ENCODE results near the gene NAV2. TPM values are rescaled to one million over a fixed set of nuclear protein-coding genes. Genes with fewer than 3 reads are reported as not detected.
A peak's percentile ranks its signal among the peaks of the same experiment; 100 is the strongest.

The NAV2 gene
- total RNA-seq, 1 donor from 2014 or later: 17.0 TPM

GRCh38 chr11:19813158-19813879 lies 100.7 kb downstream of the NAV2 start:
- no peak for ATAC-seq

GRCh38 chr11:19814421-19814820 lies 101.8 kb downstream of the NAV2 start:
- ATAC-seq: no peak

- ATAC-seq: no peak
Measured at GRCh38 chr11:19816040-19816439, 103.4 kb downstream of the NAV2 start.

DNA sequence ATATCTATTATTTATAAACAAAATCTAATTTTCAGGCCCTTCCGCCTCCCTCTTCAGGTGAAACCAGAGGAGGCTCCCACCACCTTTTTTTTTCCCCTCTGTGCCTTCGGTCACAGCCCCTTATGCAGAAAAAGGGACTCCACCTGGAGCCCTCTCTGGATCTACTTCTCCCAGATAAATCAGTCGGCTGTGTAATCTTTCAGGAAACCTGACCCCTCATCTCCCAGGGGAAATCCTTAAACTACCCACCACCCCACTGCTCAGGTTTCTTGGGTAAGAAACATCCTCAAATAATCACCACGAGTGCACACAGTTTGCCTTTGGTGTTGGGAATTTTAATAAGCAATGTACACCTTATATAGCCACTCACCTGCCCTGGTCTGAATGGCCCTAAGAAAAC lies 104.2 kb downstream of the NAV2 start:
- ATAC-seq: no peak

DNA sequence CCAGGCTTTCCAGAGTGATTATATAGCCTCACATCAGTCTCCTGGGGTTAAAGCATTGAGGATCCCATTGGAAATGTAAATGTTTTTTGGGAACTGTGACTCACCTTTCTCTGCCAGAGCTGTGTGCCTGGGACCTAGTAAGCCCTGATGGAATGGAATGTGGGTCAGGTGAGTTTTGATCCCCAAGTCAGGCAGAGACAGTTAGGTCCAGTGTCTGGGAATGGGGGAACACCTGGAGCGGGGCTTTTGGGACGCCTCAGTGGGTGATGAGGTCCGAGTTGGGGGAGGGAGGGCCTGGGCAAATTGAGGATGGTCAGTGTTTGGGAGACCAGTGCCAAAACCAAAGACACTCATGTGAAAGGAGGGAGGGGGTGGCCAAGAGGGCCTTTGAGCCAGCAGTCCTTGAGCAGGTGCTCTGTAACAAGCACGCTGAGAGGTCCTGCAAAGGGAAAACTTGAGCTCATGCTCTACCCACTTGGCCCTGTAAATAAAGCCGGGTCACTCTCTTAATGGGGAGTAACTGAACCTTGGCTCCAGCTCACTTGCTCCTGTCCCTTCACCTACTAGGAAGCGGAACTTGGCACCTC lies 104.7 kb downstream of the NAV2 start:
- ATAC-seq: no peak

GRCh38 chr11:19817870-19818269 lies 105.2 kb downstream of the NAV2 start:
- no peak for ATAC-seq

- ATAC-seq: no peak
Measured at GRCh38 chr11:19818619-19819018, 106.0 kb downstream of the NAV2 start.

DNA sequence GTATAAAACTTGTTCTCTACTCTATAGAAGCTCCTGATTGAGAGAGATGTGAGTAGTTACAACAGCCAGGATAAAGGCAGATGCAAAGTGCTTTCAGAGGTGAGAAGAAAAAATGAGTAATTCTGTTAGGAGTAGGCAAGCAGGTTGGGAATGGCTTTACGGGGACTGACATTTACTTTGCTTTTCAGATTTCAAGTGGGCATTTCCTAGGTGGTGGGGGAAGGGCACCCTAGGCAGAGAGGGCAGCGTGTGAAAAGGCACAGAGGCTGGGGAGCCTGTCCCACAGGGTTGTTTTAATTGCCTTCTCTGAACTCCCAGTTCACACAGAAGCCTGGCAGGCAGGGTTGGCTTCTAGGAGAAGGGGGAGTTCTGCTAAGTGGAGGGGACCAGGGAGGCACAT lies 106.5 kb downstream of the NAV2 start:
- no peak for ATAC-seq

GRCh38 chr11:19820100-19820499 lies 107.5 kb downstream of the NAV2 start:
- no peak for ATAC-seq

GRCh38 chr11:19821412-19821875 lies 108.8 kb downstream of the NAV2 start:
- ATAC-seq: no peak

DNA sequence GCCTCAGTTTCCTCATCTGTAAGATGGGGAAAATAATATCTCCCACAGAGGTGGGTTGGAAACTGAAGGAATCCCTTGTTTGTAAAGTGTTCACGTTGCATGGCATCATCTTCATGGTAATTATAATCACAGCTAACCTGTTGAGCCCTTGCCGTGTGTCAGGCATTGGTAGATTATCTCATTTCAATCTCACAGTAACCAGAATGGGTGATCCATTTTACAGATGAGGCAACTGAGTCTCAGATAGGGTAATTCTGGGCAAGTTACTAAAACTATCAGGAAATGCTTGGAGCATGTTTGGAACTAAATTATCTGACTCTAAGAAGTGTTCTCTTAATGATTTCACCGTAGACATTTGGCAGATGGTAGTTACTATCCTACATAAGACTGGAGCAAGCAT lies 109.4 kb downstream of the NAV2 start:
- ATAC-seq: no peak

DNA sequence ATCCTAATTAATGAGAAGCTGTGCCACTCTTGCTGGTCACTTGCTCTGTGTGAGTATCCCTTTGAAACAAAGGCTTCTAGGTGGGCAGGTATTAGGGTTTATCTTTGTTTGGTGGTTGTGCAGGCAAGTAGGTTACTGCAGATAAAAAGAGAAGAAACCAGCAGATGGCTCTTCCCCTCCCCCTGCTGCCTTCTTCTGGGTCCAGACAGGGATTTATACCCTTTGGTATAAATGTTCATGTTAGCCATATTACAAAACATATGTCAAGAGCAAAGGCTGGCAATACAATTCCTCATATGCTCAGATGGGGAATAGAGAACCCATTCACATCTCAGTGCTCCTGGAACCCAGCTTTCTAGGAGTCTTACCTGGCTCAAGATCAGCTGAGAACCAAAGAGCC lies 109.9 kb downstream of the NAV2 start:
- ATAC-seq: no peak

DNA sequence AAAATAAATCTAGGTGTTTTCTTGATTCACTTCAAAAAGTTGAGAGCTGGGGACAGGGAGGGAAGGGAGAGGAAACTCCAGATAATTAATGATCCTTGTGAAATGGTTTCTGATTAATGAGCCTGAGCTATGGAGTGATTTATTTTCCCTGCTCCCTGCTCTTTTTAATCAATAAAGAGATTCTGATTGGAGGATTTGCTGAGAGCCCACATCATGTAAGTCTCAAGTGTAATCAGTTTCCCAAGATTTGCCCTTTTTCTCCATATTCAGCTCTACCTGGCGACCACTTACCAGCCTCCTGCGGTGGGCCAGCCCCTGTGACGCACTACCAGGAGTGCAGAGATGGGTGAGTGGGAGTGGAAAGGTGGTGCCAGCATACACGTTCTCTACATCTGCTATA lies 114.0 kb downstream of the NAV2 start:
- no peak for ATAC-seq

GRCh38 chr11:19827399-19828135 lies 114.9 kb downstream of the NAV2 start:
- ATAC-seq: no peak

DNA sequence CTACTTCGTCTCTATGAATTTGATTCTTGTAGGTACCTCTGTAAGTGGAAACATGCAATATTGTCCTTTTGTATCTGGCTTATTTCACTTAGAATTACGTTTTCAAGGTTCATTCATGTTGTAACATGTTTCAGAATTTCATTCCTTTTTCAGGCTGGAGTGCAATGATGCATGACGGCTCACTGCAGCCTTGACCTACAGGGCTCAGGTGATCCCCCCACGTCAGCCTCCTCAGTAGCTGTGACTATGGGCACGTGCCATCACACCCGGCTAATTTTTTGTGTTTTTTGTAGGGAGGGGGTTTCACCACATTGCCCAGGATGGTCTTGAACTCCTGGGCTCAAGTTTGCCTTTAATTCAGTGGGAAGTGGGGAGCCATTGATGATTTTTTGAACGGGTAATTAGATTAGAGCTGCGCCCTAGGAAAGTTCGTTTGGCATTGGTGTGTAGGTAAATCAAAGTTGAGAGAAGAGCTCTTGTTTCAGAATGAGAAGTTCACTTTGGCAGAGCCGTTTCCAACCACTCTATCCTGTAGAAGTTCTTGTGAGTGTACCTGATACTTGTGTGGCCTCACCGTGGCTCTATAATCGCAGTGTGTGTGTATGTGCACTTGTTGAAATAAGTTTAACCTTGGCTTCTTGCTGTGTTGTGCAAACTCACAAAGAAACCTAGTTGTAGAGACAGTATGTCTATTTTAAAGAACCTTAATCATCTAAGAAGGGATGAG lies 115.9 kb downstream of the NAV2 start:
- ATAC-seq: peak; percentile 46

GRCh38 chr11:19829109-19829837 lies 116.6 kb downstream of the NAV2 start:
- peak; percentile 94 for ATAC-seq

GRCh38 chr11:19832086-19832750 lies 119.6 kb downstream of the NAV2 start:
- no peak for ATAC-seq

DNA sequence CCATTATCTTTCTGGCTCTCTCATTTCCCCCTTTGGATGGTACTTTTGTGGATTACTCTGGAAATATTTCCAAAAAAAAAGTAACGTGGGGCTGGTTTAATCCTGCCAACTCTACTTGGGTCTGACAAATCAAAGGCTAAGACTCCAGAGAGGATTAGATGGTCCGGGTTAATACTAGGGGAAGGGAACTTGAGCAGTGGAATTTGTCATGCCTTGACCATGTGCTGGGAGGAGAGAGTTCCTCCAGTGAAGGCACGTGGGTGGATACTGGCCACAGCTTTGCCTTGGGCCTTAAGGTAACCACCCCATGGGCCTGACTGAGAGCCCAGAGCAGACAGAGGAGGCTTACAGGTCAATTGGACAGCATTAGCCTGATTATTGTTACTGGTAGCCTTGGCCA lies 120.3 kb downstream of the NAV2 start:
- no peak for ATAC-seq

DNA sequence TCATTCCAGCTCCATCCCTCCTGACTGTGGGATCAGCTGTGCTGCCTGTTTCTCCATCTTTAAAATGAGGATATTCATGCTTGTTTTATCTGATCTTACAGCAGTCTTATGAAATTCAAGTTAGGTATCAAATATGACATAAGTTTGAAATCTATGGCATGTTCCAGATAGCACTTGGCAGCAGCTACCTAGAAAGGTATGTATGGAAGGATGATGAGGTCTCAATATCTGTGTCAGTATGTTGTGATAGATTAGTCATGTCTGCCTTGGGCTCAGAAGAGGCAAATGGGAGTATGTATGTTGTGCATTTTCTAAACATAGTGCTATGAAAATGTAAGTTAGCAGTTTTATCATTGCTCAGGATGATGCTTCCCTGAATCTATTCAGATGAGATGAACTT lies 122.1 kb downstream of the NAV2 start:
- no peak for ATAC-seq

- ATAC-seq: no peak
Measured at GRCh38 chr11:19836666-19837065, 124.0 kb downstream of the NAV2 start.

DNA sequence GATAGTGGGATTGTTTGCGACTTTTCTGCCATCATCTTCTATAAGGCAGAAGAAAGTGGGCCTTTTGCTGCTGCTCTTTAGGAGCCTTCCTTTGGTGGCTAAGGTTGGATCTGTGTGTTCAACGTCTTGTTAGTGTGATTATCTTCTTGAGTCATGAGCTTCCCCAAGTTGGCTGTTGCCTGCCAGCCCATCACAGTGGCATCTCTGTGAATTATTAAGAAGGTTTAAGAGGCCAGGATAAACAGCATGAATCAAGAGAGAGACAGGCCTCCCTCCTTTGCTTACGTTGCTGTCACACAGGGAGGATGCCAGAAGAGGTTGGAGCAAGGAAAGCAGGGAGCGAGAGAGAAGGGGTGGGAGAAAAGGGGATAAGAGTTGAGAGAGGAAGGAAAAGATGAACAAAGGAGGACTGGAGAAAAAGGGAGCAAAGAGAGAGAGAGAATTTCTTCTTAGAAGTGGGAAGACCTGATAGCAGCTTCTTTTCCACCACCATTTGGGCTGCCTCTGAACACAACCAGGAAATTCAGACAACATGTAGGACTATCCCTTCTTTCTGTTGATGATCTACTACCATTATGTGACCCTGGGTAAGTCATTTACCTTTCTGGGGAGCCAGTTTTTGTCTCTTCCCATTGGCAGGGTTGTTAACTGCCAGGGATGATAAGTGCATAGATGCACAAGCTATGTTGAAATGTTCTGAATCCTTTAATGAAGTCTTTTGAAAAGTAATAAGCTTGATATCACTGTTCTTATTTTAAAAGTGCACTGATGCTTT lies 126.5 kb downstream of the NAV2 start:
- no peak for ATAC-seq
